HG02763 (cell line): ENCODE measurements around the gene PLEKHG4B.
"Not testable (repeated sequence)": the region's sequence is repeated elsewhere in the genome, so short reads cannot be mapped to it uniquely, and the experiment has no call there.

Experiments used
- ATAC-seq: cut with Tn5 transposase; IDR thresholded peaks from one replicate; pipeline ENCODE4 v1.9.1; 2021; ENCODE audit warnings: mild to moderate bottlenecking, moderate library complexity; ENCODE audit not compliant: unreplicated experiment

Gene PLEKHG4B

GRCh38 chr5:218457-219291 is 126.7 kb downstream of the PLEKHG4B start:
- peak; percentile 23 for ATAC-seq

DNA sequence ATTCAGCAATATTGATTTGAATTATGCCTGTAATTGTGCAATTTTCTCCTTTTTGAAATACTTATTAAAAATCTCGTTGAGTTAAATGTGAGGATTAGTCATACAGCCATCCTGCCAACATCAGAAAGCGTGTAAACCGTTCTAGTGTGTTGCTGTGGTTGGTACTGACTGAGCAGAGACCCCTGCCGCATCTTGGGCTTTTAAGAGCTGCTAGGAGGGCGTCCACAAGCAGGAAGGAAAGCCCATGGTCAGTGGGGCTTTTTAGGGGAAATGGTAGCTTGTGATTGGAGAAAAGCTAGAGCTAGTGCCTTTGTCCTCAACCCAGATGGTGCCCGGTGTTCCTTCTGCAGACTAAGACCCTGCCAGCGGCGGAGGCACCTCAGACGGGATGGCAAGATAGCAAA is 127.5 kb downstream of the PLEKHG4B start:
- no peak for ATAC-seq

- no peak for ATAC-seq
These were observed 128.0 kb downstream of the PLEKHG4B start for GRCh38 chr5:219991-220390.

- ATAC-seq = not testable (repeated sequence)
These were observed 131.2 kb downstream of the PLEKHG4B start for GRCh38 chr5:222951-223715.

GRCh38 chr5:223791-224190 is 131.8 kb downstream of the PLEKHG4B start:
- no peak for ATAC-seq

GRCh38 chr5:225334-225733 is 133.4 kb downstream of the PLEKHG4B start:
- ATAC-seq = no peak

DNA sequence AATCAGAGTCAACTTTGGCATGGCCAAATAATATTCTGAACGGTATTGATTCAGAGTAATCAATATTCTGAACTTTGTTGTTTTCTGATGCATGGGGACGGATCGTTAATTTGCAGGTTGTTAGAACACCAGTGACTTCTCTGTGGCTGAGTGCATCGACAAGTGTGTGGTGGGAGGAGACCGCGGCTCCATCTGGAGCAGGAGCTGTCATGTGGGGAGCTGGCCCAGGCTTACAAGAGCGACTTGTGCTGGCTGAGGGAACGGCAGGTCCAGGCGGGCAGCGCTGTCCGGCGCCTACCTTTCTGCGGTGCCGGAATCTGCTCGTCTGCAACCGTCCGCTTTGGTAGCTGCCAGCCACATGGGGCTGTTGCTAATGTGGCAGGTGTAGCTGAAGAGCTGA is 135.4 kb downstream of the PLEKHG4B start:
- not testable (repeated sequence) for ATAC-seq

DNA sequence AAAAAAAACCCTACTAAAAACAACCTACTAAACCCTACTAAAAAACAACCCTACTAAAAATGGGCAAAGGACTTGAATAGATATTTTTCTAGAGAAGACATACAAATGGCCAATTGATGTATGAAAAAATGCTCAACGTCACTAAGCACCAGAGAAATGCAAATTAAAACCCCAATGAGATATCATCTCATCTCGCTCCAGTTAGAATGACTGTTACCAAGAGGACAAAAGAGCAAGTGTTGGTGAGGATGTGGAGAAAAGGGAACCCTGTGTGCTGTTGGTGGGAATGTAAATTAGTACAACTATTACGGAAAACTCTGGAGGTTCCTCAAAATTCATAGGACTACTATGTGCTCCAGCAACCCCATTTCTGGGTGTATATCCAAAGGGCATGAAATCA is 136.9 kb downstream of the PLEKHG4B start:
- no peak for ATAC-seq

- ATAC-seq = no peak
These were observed 138.7 kb downstream of the PLEKHG4B start for GRCh38 chr5:230711-231110.

GRCh38 chr5:231661-232060 is 139.7 kb downstream of the PLEKHG4B start:
- no peak for ATAC-seq

DNA sequence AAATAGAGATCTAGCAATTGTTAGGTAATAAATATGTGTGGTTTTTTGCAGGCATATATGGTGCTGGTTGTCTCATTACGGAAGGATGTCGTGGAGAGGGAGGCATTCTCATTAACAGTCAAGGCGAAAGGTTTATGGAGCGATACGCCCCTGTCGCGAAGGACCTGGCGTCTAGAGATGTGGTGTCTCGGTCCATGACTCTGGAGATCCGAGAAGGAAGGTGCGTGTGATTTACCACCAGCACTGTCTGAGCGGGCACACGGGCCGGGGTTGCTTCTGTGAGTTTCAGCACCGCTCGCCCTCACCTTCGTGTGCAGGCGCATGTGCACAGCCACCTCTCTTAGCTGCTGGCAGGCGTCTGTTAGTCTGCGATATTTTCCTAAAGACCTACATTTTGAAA is 141.5 kb downstream of the PLEKHG4B start:
- ATAC-seq = not testable (repeated sequence)

- ATAC-seq = no peak
These were observed 142.5 kb downstream of the PLEKHG4B start for GRCh38 chr5:234450-234849.

- not testable (repeated sequence) for ATAC-seq
These were observed 143.6 kb downstream of the PLEKHG4B start for GRCh38 chr5:235527-235926.

DNA sequence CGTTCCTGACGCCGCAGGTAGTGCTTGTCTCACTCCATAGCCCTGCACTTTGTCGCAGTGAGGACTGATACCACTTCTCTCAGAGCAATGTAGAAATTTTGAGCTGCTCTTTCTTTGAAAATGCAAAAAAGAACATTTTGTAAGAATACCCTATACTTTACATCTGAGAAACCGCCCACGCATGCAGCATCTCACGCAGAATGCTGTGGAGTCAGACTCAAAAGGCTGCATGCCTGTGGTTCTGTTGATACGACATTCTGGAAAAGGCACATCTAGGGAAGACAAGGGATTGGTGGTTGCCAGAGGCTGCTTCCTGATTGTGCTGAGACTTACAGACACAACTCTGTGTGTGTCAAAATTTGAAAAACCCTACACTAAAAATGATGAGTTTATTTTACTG is 146.0 kb downstream of the PLEKHG4B start:
- ATAC-seq = not testable (repeated sequence)
